GM08714 (cell line): ENCODE data around the gene VAT1.
"Not testable (repeated sequence)": the region's sequence is repeated elsewhere in the genome, so short reads cannot be mapped to it uniquely, and the experiment has no call there.

Source experiments
- H3K4me3 ChIP-seq: fragments of 200-500 bp; sonication (Bioruptor generic); 2 replicates; pipeline ENCODE4 v1.5.1; 2014; ENCODE audit warnings: mild to moderate bottlenecking, low read length, inconsistent platforms
- ZNF274 ChIP-seq: IDR thresholded peaks from 2 replicates; pipeline ENCODE4 v1.6.1; 2012; ENCODE audit warnings: mild to moderate bottlenecking, low read depth, low read length

The VAT1 gene

DNA sequence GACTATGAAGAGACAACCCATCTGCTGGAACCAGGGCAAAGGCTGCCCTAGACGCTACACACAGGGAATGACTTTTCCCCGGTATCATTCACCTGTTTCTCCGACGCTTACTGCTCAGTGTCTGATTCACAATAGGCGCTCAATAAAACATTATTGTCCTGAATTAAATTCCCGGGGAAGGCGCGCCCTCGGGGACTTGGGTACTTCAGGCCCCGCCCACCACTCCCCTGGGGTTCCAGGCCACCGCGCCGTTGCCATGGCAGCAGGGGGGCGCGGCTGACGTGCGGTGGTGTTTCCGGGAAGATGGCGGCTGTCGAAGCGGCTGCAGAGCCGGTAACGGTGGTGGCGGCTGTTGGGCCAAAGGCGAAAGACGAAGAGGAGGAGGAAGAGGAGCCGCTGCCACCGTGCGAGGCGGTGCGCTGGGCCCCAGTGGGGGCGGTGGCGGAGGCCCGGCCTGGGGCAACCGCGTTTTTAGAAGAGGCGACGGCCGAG is 41.9 kb downstream of the VAT1 start, which contains the start of gene RUNDC1:
Gene RUNDC1, plus strand, starts transcription at position 292 of the 492 bp plus-strand sequence. Its CDS starts 12 bp downstream, at position 304.
- no peak for TF ChIP-seq ZNF274
- H3K4me3 ChIP-seq, result peak within 1 kb of the TSS; percentile 85

DNA sequence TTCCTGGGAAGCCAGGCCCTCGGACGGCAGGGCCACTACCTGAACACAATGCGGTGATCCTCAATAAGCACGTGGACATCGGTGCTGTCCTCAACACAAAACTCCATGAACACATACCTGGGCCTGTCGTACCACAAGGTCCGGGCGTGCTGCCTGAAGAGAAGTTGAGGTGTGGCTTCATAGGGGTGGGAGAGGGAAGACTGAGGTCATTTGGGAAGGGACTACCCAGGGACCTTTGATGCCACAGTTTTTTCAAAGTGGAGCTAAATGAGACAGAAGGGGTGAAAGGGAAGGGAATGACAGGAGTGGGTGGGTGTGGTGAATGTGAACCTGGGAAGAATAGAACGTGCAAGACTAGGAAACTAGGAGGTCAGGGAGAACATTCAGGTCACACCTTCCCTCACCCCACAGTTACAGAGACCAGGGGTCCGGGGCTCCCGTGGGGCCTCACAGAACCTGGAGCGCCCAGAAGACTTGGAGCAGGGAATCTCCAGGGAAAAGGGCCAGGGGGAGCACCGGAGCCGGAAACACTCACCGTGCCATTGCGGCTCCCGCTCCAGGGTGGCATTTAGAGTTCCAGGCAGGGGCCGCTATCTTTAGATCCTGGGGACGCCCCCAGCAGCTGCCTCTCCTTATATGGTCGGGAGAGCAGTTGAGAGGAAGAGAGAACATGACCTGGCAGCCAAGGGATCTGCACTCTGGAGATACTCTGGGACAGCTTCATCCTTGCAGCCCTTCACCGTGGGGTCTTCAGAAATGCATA is 42.5 kb downstream of the VAT1 start, which contains the start of gene PTGES3L:
Gene PTGES3L, minus strand, starts transcription at position 570 of the 763 bp plus-strand sequence. Its CDS starts 27 bp downstream, at position 543.
- no peak for TF ChIP-seq ZNF274
- H3K4me3 ChIP-seq, result peak within 1 kb of the TSS; percentile 85

DNA sequence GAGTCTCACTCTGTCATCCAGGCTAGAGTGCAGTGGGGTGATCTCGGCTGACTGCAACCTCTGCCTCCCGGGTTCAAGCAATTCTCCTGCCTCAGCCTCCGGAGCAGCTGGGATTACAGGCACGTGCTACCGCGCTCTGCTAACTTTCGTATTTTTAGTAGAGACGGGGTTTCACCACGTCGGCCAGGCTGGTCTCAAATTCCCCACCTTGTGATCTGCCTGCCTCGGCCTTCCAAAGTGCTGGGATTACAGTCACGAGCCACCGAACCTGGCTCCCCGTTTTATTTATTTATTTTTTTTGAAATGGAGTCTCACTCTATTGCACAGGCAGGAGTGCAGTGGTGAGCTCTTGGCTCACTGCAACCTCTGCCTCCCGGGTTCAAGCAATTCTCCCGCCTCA is 46.5 kb downstream of the VAT1 start:
- H3K4me3 ChIP-seq, result not testable (repeated sequence)

DNA sequence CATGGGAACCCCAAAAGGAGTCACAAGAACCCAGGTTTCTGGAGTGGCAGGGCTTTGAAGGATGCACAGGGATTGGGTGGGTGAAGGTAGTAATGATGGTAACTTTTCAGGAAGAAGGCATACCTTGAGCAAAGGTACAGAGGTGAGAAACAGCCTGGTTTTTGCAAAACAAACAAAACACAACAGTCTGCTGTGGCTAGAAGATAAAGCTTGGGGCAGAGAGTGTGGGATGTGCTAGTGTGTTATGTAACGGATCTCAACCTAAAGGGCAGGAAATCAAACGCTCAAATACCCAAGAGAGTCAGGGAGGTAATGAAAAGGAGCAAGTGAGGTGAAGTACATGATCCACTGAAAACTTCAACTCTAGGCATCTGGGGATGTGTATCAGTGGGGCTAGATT is 46.9 kb downstream of the VAT1 start:
- no peak for TF ChIP-seq ZNF274
- no peak overlapping the region for H3K4me3 ChIP-seq

DNA sequence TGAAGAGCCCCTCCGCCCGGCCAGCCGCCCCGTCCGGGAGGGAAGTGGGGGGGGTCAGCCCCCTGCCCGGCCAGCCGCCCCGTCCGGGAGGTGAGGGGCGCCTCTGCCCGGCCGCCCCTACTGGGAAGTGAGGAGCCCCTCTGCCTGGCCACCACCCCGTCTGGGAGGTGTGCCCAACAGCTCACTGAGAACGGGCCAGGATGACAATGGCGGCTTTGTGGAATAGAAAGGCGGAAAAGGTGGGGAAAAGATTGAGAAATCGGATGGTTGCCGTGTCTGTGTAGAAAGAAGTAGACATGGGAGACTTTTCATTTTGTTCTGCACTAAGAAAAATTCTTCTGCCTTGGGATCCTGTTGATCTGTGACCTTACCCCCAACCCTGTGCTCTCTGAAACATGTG is 48.9 kb downstream of the VAT1 start:
- not testable (repeated sequence) for H3K4me3 ChIP-seq

DNA sequence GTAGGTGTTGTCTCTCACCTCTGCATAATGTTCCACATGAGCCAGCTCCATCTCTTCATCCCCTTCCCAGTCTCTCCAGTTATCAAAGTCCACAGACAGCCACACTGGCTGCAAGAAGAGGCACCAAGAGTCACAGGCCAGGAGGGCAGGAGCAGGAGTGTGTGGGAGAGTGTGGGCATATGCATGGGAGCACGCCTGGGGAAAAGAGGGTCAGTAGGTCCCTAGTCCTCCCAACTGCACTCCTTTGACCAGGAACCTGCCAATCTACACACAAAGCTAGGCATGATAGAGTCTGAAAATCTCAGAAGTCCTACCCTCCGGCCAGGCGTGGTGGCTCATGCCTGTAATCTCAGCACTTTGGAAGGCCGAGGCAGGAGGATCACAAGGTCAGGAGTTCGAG is 50.6 kb downstream of the VAT1 start:
- no peak overlapping the region for H3K4me3 ChIP-seq
- TF ChIP-seq ZNF274, result no peak

DNA sequence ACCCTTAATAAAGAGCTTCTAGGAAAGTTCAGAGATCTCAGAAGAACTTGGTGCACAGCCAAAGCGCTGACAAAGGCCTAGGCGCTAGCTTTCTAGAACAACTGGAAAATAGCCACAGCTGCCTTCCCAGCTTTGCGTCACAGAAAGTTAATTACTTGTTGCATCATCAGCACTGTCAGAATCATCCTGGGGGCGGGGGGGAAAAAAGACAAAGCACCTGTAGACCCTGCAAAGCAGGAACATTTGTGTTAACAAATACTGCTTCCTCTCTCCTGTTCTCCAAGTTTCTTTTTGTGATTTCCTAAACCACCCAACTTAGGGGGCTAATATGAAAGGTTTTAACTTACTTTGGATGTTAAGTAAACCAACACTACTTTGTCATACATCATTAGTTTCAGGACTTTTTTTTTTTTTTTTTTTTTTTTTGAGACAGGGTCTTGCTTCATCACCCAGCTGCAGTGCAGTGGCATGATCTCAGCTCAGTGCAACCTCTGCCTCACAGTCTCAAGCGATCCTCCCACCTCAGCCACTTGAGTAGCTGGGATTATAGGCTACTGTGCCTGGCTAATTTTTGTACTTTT is 53.1 kb downstream of the VAT1 start:
- H3K4me3 ChIP-seq, result no peak overlapping the region
- TF ChIP-seq ZNF274, result no peak

DNA sequence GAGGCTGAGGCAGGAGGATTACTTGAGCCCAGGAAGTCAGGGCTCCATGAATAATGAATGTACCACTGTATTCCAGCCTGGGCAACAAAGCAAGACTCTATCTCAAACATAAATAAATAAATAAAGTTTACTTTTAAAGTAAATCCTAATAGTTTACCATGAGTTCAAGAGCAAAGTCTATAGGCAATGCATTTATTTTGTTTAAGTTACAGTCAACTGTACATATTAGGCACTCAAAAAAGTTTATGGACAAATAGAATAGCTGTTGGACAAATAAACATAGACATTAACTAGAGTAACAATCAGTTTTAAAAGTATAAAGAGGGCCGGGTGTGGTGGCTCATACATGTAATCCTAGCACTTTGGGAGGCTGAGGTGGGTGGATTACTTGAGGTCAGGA is 54.3 kb downstream of the VAT1 start:
- no peak overlapping the region for H3K4me3 ChIP-seq
- TF ChIP-seq ZNF274, result no peak
